CD4-positive, alpha-beta T cell (primary cell): ENCODE measurements around the gene PER3. TPM values are rescaled to one million over a fixed set of nuclear protein-coding genes. Genes with fewer than 3 reads are reported as not detected.

Source experiments
- ATAC-seq: fragments of 200-7000 bp; cut with Tn5 transposase; one replicate; pipeline ENCODE4 v1.10.0; 2022; ENCODE audit warnings: mild to moderate bottlenecking; ENCODE audit not compliant: poor library complexity
- CTCF ChIA-PET: fragments of 350-600 bp; sonication (Branson Sonifier 250); formaldehyde crosslinking; loops from one replicate; lab custom pipeline; 2021; ENCODE audit warnings: antibody characterized with exemption, inconsistent platforms; lab: Charles Lee
- POLR2A ChIA-PET: fragments of 350-600 bp; sonication (Branson Sonifier 250); formaldehyde crosslinking; loops from one replicate; lab custom pipeline; 2021; ENCODE audit warnings: antibody characterized with exemption, inconsistent platforms; lab: Charles Lee
- DNase-seq, 14 experiments: peaks; one replicate each; pipeline ENCODE4 v3.0.0-alpha.2; 2013 to 2020; ENCODE audit warnings: mixed read lengths in 2 of 14
- H3K27ac ChIP-seq, 2 donors: one replicate each; pipeline versions ENCODE4 v1.5.1 to v1.7.0; 2013; ENCODE audit warnings: low read length in 2 of 2, low read depth in 1 of 2, mild to moderate bottlenecking in 1 of 2
- H3K27me3 ChIP-seq, 2 experiments: 1 replicate in 1 of 2; 2 replicates in 1 of 2; pipeline versions ENCODE4 v1.6.1 to v1.7.0; 2013; ENCODE audit warnings: low read length in 2 of 2, control low read depth in 1 of 2, mild to moderate bottlenecking in 1 of 2, moderate library complexity in 1 of 2; ENCODE audit not compliant: insufficient read depth in 2 of 2, control insufficient read depth in 1 of 2
- H3K36me3 ChIP-seq: one replicate; pipeline ENCODE4 v1.6.1; 2013; ENCODE audit warnings: low read length, control low read depth; ENCODE audit not compliant: insufficient read depth
- H3K4me1 ChIP-seq: one replicate; pipeline ENCODE4 v1.6.1; 2013; ENCODE audit warnings: low read length, control low read depth; ENCODE audit not compliant: insufficient read depth
- H3K4me3 ChIP-seq: one replicate; pipeline ENCODE4 v1.5.1; 2013; ENCODE audit warnings: mild to moderate bottlenecking, low read length, moderate library complexity
- H3K9me3 ChIP-seq, 2 experiments: 1 replicate in 1 of 2; 2 replicates in 1 of 2; pipeline versions ENCODE4 v1.6.1 to v1.7.0; 2013; ENCODE audit warnings: low read length in 2 of 2, mild to moderate bottlenecking in 2 of 2, control low read depth in 1 of 2, moderate library complexity in 1 of 2; ENCODE audit not compliant: control insufficient read depth in 1 of 2, insufficient read depth in 1 of 2
- H3K27ac Mint-ChIP-seq: one replicate; pipeline ENCODE4 v1.8.0; 2020; ENCODE audit warnings: mixed read lengths
- H3K27me3 Mint-ChIP-seq: one replicate; pipeline ENCODE4 v1.8.0; 2021; ENCODE audit warnings: mixed read lengths
- H3K36me3 Mint-ChIP-seq: one replicate; pipeline ENCODE4 v1.8.0; 2021; ENCODE audit warnings: low read depth, mixed read lengths
- H3K4me1 Mint-ChIP-seq: one replicate; pipeline ENCODE4 v1.8.0; 2021; ENCODE audit warnings: low read depth, mixed read lengths
- H3K4me3 Mint-ChIP-seq: one replicate; pipeline ENCODE4 v1.8.0; 2020; ENCODE audit warnings: mild to moderate bottlenecking, mixed read lengths
- H3K9me3 Mint-ChIP-seq: one replicate; pipeline ENCODE4 v1.8.0; 2020; ENCODE audit warnings: mixed read lengths
- CTCF ChIP-seq: fragments of 200-600 bp; IDR thresholded peaks from one replicate; pipeline ENCODE4 v1.8.0; 2022; ENCODE audit warnings: antibody characterized with exemption, mild to moderate bottlenecking
- intact Hi-C, 2 experiments: fragments of 100-400 bp; cut with DNase I in 1 of 2; cut with micrococcal nuclease in 1 of 2; formaldehyde crosslinking; loops; one replicate each; pipeline versions ENCODE4 v1.15.1 to v1.9.0; 2023 to 2025; cut with DNase I, micrococcal nuclease
- total RNA-seq, 174 experiments: library from RNA in 2 of 174; stranded (reverse) in 2 of 174; gene quantifications; one replicate each; pipeline ENCODE4 v1.2.3 and lab custom pipeline; 2021 to 2026

Gene PER3
- total RNA-seq, 2 experiments from 2014 or later: 10.1 to 11.4 TPM

DNA sequence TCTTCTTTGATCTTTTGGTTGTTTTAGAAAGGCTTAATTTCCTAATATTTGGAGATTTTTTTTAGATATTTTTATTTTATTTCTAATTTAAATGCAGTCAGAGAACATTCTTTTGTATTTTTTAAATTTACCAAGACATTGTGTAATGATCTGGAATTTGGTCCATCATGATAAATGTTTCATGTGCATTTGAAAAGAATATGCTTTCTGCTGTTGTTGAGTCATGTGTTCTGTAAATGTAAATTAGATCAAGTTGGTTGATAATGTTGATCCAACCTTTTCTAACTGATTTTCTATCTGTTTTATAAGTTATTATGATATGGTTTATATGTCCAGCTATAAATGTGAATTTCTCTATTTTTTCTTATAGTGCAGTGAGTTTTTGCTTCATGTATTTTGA lies 48.9 kb downstream of the PER3 start:
- H3K27me3 Mint-ChIP-seq: no peaks in the 10 kb centered on the region
- no peak for ATAC-seq
- H3K27ac Mint-ChIP-seq: no peak overlapping the region

DNA sequence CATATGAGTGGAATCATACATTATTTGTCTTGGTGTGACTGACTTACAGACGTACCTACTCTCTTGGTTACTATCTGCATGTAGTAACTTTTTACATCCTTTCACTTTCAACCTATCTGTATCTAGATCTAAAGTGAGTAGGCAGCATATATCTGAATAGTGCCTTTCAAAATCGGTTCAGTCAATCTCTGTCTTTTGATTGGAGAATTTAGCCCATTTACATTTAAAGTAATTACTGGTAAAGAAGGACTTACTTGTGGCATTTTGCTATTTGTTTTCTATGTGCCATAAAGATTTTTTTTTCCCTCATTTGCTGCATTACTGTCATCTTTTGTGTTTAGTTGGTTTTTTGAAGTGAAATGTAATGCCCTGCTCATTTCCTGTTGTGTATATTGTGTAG lies 54.6 kb downstream of the PER3 start:
- CTCF ChIA-PET: no interaction called here
- intact Hi-C loops: no loop called here
- Histone ChIP-seq H3K27ac (no peak overlapping the region), H3K36me3 (peaks cover 43% of the 10 kb centered on the region), H3K4me3 (no peak overlapping the region), H3K4me1 (no peaks in the 10 kb centered on the region), H3K27me3 (no peaks in the 10 kb centered on the region), H3K9me3 (peaks cover 4 to 7% of the 10 kb centered on the region in 2 experiments)
- DNase-seq: no peak
- Mint-ChIP-seq H3K4me3 (no peak overlapping the region), H3K27ac (no peak overlapping the region), H3K27me3 (no peaks in the 10 kb centered on the region), H3K4me1 (no peaks in the 10 kb centered on the region), H3K36me3 (peaks cover 82% of the 10 kb centered on the region), H3K9me3 (peaks cover 8% of the 10 kb centered on the region)
- POLR2A ChIA-PET: no interaction called here
- no peak for ATAC-seq
- TF ChIP-seq CTCF: no peak

More for the DNA sequence above, 48.9 kb downstream of the PER3 start:
- Mint-ChIP-seq H3K9me3 (peaks cover 2% of the 10 kb centered on the region), H3K36me3 (peaks cover 58% of the 10 kb centered on the region), H3K4me3 (no peak overlapping the region), H3K4me1 (no peaks in the 10 kb centered on the region)
- H3K36me3 ChIP-seq: peaks cover 21% of the 10 kb centered on the region
- H3K4me1 ChIP-seq: no peaks in the 10 kb centered on the region
- no peak for TF ChIP-seq CTCF
- H3K4me3 ChIP-seq: no peak overlapping the region
- CTCF ChIA-PET: no interaction called here
- DNase-seq: no peak
- intact Hi-C loops: no loop called here
- POLR2A ChIA-PET: interaction anchor here (0.7 kb wide), 1 partner anchor 40 kb away, joined by 3 read pairs; no protein-coding TSS in a partner anchor
- H3K9me3 ChIP-seq: no peaks in the 10 kb centered on the region
- H3K27me3 ChIP-seq: no peaks in the 10 kb centered on the region
- no peak overlapping the region for H3K27ac ChIP-seq

- no peak overlapping the region for H3K4me3 Mint-ChIP-seq
- CTCF ChIA-PET: no interaction called here
- peaks cover 88% of the 10 kb centered on the region for H3K36me3 Mint-ChIP-seq
- ATAC-seq: no peak
- Histone ChIP-seq H3K36me3 (peaks cover 43% of the 10 kb centered on the region), H3K27ac (no peak overlapping the region), H3K27me3 (no peaks in the 10 kb centered on the region), H3K9me3 (peaks cover 4 to 7% of the 10 kb centered on the region in 2 experiments), H3K4me3 (no peak overlapping the region), H3K4me1 (no peaks in the 10 kb centered on the region)
- H3K27ac Mint-ChIP-seq: no peak overlapping the region
- no peaks in the 10 kb centered on the region for H3K4me1 Mint-ChIP-seq
- POLR2A ChIA-PET: no interaction called here
- no peak for TF ChIP-seq CTCF
- H3K9me3 Mint-ChIP-seq: peaks cover 8% of the 10 kb centered on the region
- intact Hi-C loops: no loop called here
- DNase-seq: no peak
- no peaks in the 10 kb centered on the region for H3K27me3 Mint-ChIP-seq
Measured at GRCh38 chr1:7839526-7839925, 55.4 kb downstream of the PER3 start.
